NCI-H2171 treated with DMSO at 0.1 percent for 48 hours (cell line): ENCODE data around the gene NRSN2.
"Not testable (repeated sequence)": the region's sequence is repeated elsewhere in the genome, so short reads cannot be mapped to it uniquely, and the experiment has no call there.

ENCODE experiments used
- DNase-seq: peaks from one replicate; lab custom pipeline; 2025; lab: John Stamatoyannopoulos, UW

The NRSN2 gene

GRCh38 chr20:375265-375889, 28.5 kb downstream of the NRSN2 start:
- DNase-seq: no peak

GRCh38 chr20:376089-376488, 29.2 kb downstream of the NRSN2 start:
- DNase-seq: no peak

- no peak for DNase-seq
Measured at GRCh38 chr20:376750-377149, 29.8 kb downstream of the NRSN2 start.

- DNase-seq: not testable (repeated sequence)
Measured at GRCh38 chr20:377578-377977, 30.7 kb downstream of the NRSN2 start.

GRCh38 chr20:378961-379336, 32.0 kb downstream of the NRSN2 start:
- peak; percentile 63 for DNase-seq

- peak; percentile 68 for DNase-seq
Measured at GRCh38 chr20:380763-381580, 34.1 kb downstream of the NRSN2 start.

- peak; percentile 85 for DNase-seq
Measured at GRCh38 chr20:381581-382290, 34.8 kb downstream of the NRSN2 start.

- no peak for DNase-seq
Measured at GRCh38 chr20:382291-383115, 35.6 kb downstream of the NRSN2 start.

GRCh38 chr20:383889-384288, 37.0 kb downstream of the NRSN2 start:
- DNase-seq: no peak

GRCh38 chr20:384723-385122, 37.8 kb downstream of the NRSN2 start:
- DNase-seq: no peak

- DNase-seq: no peak
Measured at GRCh38 chr20:385448-385847, 38.5 kb downstream of the NRSN2 start.

- not testable (repeated sequence) for DNase-seq
Measured at GRCh38 chr20:386634-387033, 39.7 kb downstream of the NRSN2 start.

GRCh38 chr20:387520-387919, 40.6 kb downstream of the NRSN2 start:
- DNase-seq: no peak

- no peak for DNase-seq
Measured at GRCh38 chr20:388034-388994, 41.4 kb downstream of the NRSN2 start.

GRCh38 chr20:389220-389619, 42.3 kb downstream of the NRSN2 start:
- peak; percentile 32 for DNase-seq

- no peak for DNase-seq
Measured at GRCh38 chr20:391041-391711, 44.3 kb downstream of the NRSN2 start.

GRCh38 chr20:393296-393695, 46.4 kb downstream of the NRSN2 start:
- DNase-seq: not testable (repeated sequence)

GRCh38 chr20:396252-396618, 49.3 kb downstream of the NRSN2 start:
- DNase-seq: no peak

- no peak for DNase-seq
Measured at GRCh38 chr20:396619-397431, 49.9 kb downstream of the NRSN2 start.
